ENCODE measurements around the gene B4GALT5.

Gene B4GALT5

DNA sequence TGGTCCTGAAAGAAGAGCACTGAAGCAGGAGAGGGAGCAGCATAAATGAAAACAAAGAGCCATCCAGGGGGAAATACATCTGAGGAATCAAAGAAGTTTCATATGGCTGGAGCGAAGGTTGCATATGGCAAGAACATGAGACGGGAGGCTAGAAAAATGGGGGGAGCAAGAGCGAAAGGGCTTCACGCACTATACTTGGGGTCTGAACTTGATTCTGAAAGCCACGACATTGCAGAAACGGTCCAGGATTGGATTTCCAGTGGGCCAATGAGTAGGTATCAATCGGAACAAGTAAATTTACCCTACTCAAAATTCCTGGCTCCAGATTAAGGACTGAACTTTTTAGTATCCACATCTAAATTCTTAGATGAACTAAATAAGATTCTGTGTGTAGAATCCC lies 47.9 kb downstream of the B4GALT5 start:
- in situ Hi-C loops (cut with HindIII; ENCODE audit: low pct_unique_long_range_greater_than_20kb, low sequenced_read_pairs), result no loop called here
- no peak for TF ChIP-seq JUND (IDR thresholded peaks at IDR 0.05; ENCODE audit: low read depth)
- DNase-seq (ENCODE audit: low read depth in 1 of 2, low spot score in 1 of 2), result no peak

DNA sequence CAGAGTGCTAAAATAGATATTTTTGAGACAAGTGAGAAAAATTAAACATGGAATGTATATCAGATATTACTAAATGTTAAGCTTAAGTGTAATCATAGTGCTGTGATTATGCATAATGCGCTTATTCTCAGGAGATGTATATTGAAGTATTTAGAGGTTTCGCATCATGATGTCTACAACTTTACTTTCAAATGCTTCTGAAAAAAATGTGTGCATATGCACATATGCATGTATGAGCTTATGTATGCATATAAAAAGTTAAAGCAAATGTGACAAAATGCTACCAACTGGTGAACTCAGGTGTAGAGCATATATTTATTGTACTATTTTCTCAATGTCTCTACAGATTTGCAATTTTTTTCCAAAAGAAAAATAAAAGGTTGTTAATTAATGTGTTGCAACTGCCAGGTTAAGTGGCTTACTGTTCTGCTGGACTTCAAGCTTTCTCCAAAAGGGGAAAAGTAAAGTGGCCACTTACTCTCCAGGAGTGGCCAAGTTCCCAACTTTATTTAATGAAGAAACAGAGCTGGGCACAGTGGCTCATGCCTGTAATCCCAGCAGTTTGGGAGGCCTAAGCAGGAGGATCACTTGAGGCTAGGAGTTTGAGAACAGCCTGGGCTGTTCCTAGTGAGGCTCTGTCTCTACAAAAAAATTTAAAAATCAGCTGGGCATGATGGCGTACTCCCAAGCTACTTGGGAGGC lies 48.9 kb downstream of the B4GALT5 start:
- DNase-seq (ENCODE audit: low read depth in 1 of 2, low spot score in 1 of 2), result no peak

DNA sequence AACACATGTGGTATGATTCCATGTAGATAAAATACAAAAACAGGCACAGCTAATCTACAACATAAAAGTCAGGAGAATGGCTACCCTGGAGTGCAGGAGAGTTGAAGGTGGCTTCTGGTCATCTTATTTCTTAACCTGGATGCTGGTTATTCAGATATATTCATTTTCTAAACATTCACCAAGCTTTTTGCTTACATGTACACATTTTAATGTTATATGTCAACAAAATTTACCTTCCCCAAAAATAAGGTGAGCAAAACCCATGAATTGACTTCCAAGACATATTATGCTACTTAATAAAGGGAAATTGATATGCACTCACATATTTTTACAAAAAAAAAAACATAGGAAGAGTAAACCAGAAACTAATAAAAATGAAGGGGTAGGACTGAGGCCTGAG lies 50.6 kb downstream of the B4GALT5 start:
- no peak for TF ChIP-seq JUND (IDR thresholded peaks at IDR 0.05; ENCODE audit: low read depth)
- DNase-seq (ENCODE audit: low read depth in 1 of 2, low spot score in 1 of 2), result no peak
- in situ Hi-C loops (cut with HindIII; ENCODE audit: low pct_unique_long_range_greater_than_20kb, low sequenced_read_pairs), result no loop called here

More for the DNA sequence above, 48.9 kb downstream of the B4GALT5 start:
- TF ChIP-seq JUND (IDR thresholded peaks at IDR 0.05; ENCODE audit: low read depth), result no peak
- in situ Hi-C loops (cut with HindIII; ENCODE audit: low pct_unique_long_range_greater_than_20kb, low sequenced_read_pairs), result no loop called here

- in situ Hi-C loops (cut with HindIII; ENCODE audit: low pct_unique_long_range_greater_than_20kb, low sequenced_read_pairs), result no loop called here
- DNase-seq (ENCODE audit: low read depth in 1 of 2, low spot score in 1 of 2), result no peak
These were observed 51.9 kb downstream of the B4GALT5 start for GRCh38 chr20:49661560-49662329.

GRCh38 chr20:49660912-49661311 lies 52.8 kb downstream of the B4GALT5 start:
- in situ Hi-C loops (cut with HindIII; ENCODE audit: low pct_unique_long_range_greater_than_20kb, low sequenced_read_pairs), result no loop called here
- no peak for TF ChIP-seq JUND (IDR thresholded peaks at IDR 0.05; ENCODE audit: low read depth)

More at GRCh38 chr20:49661560-49662329, 51.9 kb downstream of the B4GALT5 start:
- TF ChIP-seq JUND (IDR thresholded peaks at IDR 0.05; ENCODE audit: low read depth), result no peak

GRCh38 chr20:49659056-49659455 lies 54.6 kb downstream of the B4GALT5 start:
- no peak for TF ChIP-seq JUND (IDR thresholded peaks at IDR 0.05; ENCODE audit: low read depth)
- in situ Hi-C loops (cut with HindIII; ENCODE audit: low pct_unique_long_range_greater_than_20kb, low sequenced_read_pairs), result no loop called here
- DNase-seq (ENCODE audit: low read depth in 1 of 2, low spot score in 1 of 2), result no peak

More at GRCh38 chr20:49660912-49661311, 52.8 kb downstream of the B4GALT5 start:
- no peak for DNase-seq (ENCODE audit: low read depth in 1 of 2, low spot score in 1 of 2)

DNA sequence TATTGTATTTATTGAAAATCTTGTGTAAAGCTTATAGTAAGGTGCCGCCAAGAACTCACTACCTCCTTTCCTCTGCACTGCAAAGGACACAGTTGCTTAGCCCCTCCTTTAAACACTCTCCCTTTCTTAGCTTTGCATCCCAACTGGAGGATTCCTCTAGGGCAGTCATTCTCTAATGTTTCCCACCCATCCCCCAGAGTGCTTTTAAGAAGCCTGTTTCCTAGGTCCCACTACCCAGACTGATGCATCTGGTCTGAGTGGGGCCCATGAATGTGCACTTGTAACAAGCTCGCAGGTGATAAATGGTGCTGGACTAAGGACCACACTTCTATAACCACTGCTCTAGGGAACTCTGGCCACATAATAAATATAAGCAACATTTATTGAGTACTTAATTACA lies 55.2 kb downstream of the B4GALT5 start:
- no peak for TF ChIP-seq JUND (IDR thresholded peaks at IDR 0.05; ENCODE audit: low read depth)
- in situ Hi-C loops (cut with HindIII; ENCODE audit: low pct_unique_long_range_greater_than_20kb, low sequenced_read_pairs), result no loop called here
- DNase-seq (ENCODE audit: low read depth in 1 of 2, low spot score in 1 of 2), result no peak

- no peak for DNase-seq (ENCODE audit: low read depth in 1 of 2, low spot score in 1 of 2)
- no peak for TF ChIP-seq JUND (IDR thresholded peaks at IDR 0.05; ENCODE audit: low read depth)
- in situ Hi-C loops (cut with HindIII; ENCODE audit: low pct_unique_long_range_greater_than_20kb, low sequenced_read_pairs), result no loop called here
These were observed 56.4 kb downstream of the B4GALT5 start for GRCh38 chr20:49657118-49657901.

DNA sequence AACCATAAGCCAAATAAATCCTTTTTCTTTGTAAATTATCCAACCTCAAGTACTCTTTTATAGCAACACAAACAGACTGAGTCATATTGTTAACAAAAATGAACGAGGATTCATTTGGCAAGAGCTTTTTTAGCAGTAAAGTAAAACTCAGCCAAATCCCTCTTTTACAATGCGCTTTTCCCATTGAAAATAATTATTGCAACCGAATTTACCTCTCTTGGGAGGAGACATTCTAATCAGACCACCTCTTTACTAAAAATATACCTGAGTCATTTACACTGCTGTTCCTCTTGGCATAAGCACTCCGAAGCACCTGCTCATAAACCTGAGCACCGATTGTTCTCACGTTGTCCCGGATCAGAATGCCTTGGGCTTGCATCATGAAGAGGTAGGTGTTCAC lies 57.4 kb downstream of the B4GALT5 start:
- DNase-seq (ENCODE audit: low read depth in 1 of 2, low spot score in 1 of 2), result no peak
- in situ Hi-C loops (cut with HindIII; ENCODE audit: low pct_unique_long_range_greater_than_20kb, low sequenced_read_pairs), result no loop called here
- no peak for TF ChIP-seq JUND (IDR thresholded peaks at IDR 0.05; ENCODE audit: low read depth)

DNA sequence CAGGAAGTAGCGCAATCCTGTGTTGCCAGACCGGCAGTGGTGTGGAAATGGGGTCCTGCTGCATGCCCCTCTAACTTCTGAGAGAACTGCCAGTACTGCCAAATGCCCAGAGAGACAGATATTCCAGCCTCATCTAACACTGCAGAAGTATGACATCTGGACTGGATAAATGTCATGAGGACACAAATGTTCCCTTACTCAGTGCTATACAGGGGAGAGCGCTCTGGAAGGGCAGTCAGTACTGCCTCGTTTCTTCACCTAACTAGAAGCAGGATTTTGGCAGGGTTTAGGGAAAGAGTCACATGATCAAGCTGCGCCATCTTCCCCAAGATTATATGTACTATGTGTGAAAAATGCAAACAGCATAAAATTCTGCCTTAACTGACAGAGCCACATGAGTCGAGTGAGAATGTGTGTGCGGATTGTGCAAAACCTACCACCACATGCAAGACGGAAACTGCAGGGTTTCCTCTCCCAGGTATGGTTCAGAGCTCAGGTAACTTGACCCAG lies 59.7 kb downstream of the B4GALT5 start:
- in situ Hi-C loops (cut with HindIII; ENCODE audit: low pct_unique_long_range_greater_than_20kb, low sequenced_read_pairs), result no loop called here
- DNase-seq (ENCODE audit: low read depth in 1 of 2, low spot score in 1 of 2), result no peak
- no peak for TF ChIP-seq JUND (IDR thresholded peaks at IDR 0.05; ENCODE audit: low read depth)

- in situ Hi-C loops (cut with HindIII; ENCODE audit: low pct_unique_long_range_greater_than_20kb, low sequenced_read_pairs), result no loop called here
- DNase-seq (ENCODE audit: low read depth in 1 of 2, low spot score in 1 of 2), result no peak
- TF ChIP-seq JUND (IDR thresholded peaks at IDR 0.05; ENCODE audit: low read depth), result no peak
These were observed 64.0 kb downstream of the B4GALT5 start for GRCh38 chr20:49649672-49650071.

GRCh38 chr20:49647550-49647949 lies 66.1 kb downstream of the B4GALT5 start:
- no peak for DNase-seq (ENCODE audit: low read depth in 1 of 2, low spot score in 1 of 2)
- TF ChIP-seq JUND (IDR thresholded peaks at IDR 0.05; ENCODE audit: low read depth), result no peak
- in situ Hi-C loops (cut with HindIII; ENCODE audit: low pct_unique_long_range_greater_than_20kb, low sequenced_read_pairs), result no loop called here

All from T47D (cell line).